ENCODE data around the gene SLC28A1. TPM values are rescaled to one million over a fixed set of nuclear protein-coding genes. Genes with fewer than 3 reads are reported as not detected.
"Not testable (repeated sequence)": the region's sequence is repeated elsewhere in the genome, so short reads cannot be mapped to it uniquely, and the experiment has no call there.

Gene SLC28A1
- total RNA-seq, 1 experiment from 2014 or later, result not detected

DNA sequence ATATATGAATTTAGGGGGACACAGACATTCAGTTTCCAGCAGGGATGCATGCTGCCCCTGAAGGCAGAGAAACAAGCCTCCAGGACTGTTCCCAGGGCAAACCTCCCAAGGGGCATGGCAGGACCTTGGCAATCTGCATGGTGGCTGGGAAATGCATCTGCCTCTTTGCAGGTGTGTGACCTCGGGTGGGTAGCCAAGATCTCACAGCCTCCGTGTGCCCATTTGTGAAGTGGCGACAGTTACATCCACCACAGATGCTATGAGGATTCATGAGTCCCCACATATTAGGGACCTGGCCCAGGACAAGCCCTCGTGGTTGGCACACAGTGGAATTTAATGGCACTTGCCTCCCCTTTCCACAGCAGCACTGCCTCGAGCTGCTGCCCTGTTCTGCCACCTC lies 29.9 kb downstream of the SLC28A1 start:
- Histone ChIP-seq H3K36me3 (no peaks in the 10 kb centered on the region), H3K9me3 (no peaks in the 10 kb centered on the region), H3K27me3 (no peaks in the 10 kb centered on the region), H3K4me3 (no peak overlapping the region)
- DNase-seq, result no peak

DNA sequence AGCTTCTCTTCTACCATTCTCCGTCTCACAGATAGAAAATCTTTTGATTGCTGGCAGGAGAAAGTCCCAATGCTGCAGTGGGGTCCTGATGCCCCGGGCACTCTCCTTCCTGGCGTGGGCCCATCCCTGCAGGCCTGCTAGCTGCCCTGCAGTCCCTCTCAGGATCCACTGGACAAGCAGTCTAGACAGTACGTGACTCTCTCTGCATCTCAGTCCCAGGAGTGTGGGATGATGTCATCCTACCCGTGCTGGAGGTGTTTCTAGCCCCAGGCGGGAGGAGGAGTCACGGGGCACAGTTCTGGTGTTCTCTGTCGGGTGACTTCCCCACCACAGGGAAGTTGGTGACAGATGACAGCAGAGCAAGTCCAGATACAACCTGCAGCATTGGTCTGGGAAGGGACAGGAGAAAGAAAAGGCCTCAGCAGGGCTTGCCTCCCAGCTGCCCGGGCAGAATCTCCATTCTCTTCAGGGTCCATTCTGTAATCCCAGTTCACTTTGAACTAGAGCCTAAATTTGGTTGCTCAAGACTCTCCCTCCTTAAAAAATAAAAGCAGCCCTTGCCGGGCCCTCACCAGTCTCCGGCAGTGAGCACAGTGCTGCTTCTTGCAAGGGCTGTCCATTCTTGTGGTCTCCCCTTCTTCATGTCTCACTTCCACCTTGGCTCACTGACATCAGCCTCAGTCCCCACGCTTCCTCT lies 30.6 kb downstream of the SLC28A1 start:
- no peaks in the 10 kb centered on the region for H3K27me3 ChIP-seq
- H3K4me3 ChIP-seq, result no peak overlapping the region
- DNase-seq, result peak; percentile 56
- H3K36me3 ChIP-seq, result no peaks in the 10 kb centered on the region
- no peaks in the 10 kb centered on the region for H3K9me3 ChIP-seq

DNA sequence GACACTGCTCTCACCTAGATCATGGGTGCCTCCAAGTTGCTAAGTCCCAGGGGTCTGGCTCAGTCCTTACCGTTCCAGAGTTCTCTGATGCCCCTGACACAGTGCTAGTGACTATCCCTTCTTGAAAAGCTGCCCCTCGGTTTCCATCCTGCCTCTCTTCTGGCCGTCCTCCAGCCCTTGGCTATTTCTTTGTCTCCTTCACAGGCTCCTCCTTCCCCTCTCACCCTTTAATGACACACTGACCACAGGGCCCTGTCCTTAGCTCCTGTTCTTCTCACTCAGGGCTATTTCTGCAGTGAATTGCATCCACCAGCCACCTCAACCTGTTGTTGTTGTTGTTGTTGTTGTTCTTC lies 31.1 kb downstream of the SLC28A1 start:
- no peak for DNase-seq
- Histone ChIP-seq H3K9me3 (no peaks in the 10 kb centered on the region), H3K4me3 (no peak overlapping the region), H3K36me3 (no peaks in the 10 kb centered on the region), H3K27me3 (no peaks in the 10 kb centered on the region)

DNA sequence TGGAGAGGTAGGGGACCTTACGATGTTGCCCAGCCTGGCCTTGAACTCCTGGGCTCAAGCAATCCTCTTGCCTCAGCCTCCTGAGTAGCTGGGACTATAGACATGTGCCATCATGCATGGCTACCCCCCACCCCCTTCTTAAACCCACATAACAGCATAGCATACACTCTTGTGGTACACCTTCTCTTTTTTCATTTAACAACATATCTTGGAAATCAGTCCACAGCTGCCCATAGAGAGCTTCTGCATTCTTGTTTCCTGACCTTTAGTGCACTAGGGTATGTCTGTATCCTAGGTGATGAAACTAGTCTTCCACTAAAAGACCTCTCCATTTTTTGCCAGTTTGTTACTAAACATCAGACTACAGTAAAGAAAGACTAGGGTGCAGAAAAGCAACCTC lies 33.0 kb downstream of the SLC28A1 start:
- Histone ChIP-seq H3K9me3 (no peaks in the 10 kb centered on the region), H3K4me3 (no peak overlapping the region)
- no peak for DNase-seq

DNA sequence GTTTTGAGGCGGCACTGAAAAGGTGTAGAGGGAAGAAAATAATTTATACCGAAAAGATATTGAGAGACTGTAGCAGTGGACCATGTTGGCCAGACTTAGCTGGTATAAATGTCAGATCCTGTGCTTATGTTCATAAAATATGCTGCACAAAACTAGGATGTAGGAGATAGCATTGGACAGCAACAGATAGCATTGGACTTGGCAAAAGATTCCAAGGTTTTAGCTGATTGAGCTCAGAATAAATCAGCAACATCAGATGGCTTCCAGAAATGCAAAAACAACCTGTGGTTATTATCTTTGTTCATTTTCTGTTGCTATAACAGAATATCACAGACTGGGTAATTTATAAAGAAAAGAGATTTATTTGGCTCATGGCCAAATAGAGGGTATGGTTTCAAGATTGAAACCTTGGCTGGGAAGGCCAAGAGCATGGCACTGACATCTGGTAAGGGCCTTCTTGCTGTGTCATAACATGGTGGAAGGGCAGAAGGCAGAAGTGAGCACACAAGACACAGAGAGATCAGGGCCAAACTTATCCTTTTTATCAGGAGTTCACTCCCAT lies 34.7 kb downstream of the SLC28A1 start:
- H3K4me3 ChIP-seq, result no peak overlapping the region
- H3K36me3 ChIP-seq, result no peaks in the 10 kb centered on the region
- H3K27me3 ChIP-seq, result no peaks in the 10 kb centered on the region
- no peak for DNase-seq
- H3K9me3 ChIP-seq, result no peaks in the 10 kb centered on the region

More for the DNA sequence above, 33.0 kb downstream of the SLC28A1 start:
- Histone ChIP-seq H3K36me3 (no peaks in the 10 kb centered on the region), H3K27me3 (no peaks in the 10 kb centered on the region)

DNA sequence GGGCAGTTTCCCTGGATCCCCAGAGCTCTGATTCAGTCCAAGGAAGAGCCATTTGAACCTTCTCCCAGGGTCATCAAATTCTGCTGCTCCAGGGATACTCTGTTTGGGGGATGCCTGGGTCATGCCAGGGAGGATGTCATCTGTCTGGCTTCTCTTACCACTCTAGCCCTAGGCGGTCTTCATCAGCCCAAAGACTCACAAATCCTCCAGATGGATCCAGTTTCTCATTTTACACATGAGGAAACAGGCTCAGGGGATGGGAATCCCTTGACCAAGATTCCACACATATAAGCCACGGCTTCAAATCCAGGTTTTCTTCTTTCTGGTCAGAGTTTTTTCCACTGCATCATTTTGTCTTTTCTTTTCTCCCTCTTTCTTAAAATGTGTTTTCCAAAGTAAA lies 36.7 kb downstream of the SLC28A1 start:
- H3K4me3 ChIP-seq, result no peak overlapping the region
- no peaks in the 10 kb centered on the region for H3K27me3 ChIP-seq
- H3K9me3 ChIP-seq, result no peaks in the 10 kb centered on the region
- peak; percentile 30 for DNase-seq
- H3K36me3 ChIP-seq, result no peaks in the 10 kb centered on the region

DNA sequence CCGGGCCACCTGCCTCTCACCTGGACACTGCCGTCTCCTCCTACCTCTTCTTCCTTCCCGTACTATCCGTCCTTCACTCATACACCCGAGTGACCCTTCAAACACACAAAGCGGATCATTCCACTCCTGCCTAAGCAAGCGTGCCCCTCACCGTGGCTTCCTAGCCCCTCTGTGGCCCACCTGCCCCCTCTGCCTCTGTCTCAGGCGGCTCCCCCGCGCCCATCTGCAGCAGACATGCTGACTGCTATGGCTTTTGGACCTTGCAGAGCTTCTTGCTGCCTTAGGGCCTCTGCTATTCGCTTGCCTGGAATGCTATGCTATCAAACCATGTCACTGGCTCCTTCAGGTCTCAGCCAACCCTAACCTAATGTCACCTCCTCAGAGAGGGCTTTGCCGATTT lies 38.1 kb downstream of the SLC28A1 start:
- Histone ChIP-seq H3K9me3 (no peaks in the 10 kb centered on the region), H3K4me3 (no peak overlapping the region), H3K36me3 (no peaks in the 10 kb centered on the region), H3K27me3 (no peaks in the 10 kb centered on the region)
- no peak for DNase-seq

DNA sequence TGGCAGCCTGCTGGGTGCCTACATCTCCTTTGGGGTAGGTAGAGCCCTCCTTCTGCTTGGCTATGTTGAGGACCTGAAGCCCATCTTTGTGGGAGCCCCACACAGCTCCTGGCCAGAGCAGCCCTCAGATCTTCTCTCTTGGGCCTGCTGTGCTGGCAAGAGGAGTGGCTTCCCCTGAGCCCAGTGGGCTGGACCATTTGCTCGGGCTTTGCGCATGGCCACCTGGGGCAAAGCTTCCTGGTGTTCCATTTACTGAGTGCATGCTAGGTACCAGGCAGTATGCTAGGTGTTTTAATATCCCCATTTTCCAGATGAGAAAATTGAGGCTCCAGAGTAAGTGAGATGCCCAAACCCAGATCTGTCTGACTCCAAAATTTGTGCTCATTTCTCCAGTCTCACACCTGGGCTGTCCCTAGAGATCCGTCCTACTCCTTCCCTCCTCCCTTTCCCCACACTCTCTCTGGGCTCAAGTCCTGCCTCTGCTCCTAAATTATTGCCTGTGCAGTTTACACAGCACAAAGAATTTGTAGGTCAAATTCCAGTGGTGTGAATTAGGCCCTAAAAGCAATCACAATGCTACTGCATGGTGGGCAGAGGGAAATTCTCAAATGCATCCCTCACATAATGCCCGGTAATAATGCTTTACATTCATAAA lies 39.7 kb downstream of the SLC28A1 start:
- no peaks in the 10 kb centered on the region for H3K36me3 ChIP-seq
- no peak overlapping the region for H3K4me3 ChIP-seq
- DNase-seq, result no peak
- no peaks in the 10 kb centered on the region for H3K27me3 ChIP-seq
- no peaks in the 10 kb centered on the region for H3K9me3 ChIP-seq

DNA sequence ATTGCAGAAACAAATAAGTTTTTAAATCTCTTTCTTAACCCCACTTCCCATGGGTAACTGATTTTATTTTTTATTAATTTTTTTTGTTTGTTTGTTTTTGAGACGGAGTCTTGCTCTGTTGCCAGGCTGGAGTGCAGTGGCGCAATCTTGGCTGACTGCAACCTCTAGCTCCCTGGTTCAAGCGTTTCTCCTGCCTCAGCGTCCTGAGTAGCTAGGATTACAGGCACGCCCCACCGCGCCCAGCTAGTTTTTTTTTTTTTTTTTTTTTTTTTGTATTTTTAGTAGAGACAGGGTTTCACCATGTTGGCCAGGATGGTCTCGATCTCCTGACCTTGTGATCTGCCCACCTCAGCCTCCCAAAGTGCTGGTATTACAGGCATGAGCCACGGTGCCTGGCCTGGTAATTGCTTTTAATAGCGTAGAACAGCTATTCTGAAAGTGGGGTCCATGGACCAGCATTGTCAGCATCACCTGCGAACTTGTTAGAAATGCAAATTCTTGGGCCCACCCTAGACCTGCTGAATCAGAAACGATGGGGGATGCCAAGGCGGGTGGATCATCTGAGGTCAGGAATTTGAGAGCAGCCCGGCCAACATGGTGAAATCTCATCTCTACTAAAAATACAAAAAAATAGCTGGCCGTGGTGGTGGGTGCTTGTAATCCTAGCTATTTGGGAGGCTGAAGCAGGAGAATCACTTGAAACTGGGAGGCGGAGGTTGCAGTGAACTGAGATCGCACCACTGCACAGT lies 40.5 kb downstream of the SLC28A1 start:
- DNase-seq, H3K36me3 ChIP-seq: not testable (repeated sequence)

DNA sequence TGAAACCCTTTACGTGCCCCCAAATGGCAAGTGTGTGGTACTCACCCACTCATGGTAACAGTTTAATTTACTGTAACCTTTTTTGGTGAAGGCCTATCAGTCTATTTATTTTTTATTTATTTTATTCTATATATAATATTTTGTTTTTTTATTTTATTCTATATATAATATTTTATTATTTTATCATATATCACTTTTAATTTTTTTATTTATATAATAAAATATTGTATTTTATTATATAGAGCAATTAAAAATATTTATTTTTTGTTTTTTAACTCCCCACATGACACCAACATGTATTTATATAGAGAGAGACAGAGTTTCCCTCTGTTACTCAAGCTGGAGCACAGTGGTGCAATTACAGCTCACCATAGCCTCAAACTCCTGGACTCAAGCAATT lies 41.4 kb downstream of the SLC28A1 start:
- H3K36me3 ChIP-seq, result no peaks in the 10 kb centered on the region
- DNase-seq, result no peak
- H3K4me3 ChIP-seq, result no peak overlapping the region
- no peaks in the 10 kb centered on the region for H3K27me3 ChIP-seq
- no peaks in the 10 kb centered on the region for H3K9me3 ChIP-seq

More for the DNA sequence above, 40.5 kb downstream of the SLC28A1 start:
- not testable (repeated sequence) for H3K9me3 ChIP-seq, H3K27me3 ChIP-seq, H3K4me3 ChIP-seq

DNA sequence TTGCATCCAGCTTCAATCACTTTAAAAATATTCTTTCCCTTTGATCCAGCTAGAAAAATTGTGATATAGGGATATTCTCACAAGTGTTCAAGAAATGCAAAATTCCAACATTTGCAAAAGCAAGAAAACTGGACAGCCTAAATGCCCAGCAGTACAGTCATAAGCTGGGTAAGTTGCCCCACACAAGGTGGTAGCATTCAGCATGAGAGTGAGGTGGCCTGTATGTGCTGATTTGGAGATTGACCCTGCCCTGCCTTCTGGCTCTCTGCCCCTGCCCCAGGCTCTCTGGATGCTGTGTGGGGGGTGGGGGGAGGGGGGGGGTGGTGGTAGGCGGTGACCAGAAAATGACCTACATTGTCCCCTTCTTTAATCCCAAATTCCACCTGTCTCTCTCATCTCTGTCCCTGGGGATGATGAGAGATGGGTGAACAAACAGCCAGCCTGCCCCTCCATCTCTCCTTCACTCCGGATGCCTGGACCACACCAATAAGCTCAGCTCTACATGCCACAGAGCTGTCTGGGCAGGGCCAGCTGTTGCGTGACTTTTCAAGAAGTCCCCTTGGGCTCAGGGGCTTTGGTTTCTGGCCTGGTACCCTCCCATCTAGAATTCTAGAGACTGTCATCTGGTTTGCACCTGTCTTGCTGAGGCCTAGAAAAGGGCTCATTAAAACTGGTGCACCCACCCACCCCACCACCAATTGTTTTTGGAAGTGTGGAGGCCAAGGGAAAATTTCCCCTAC lies 42.2 kb downstream of the SLC28A1 start:
- Histone ChIP-seq H3K4me3 (no peak overlapping the region), H3K27me3 (no peaks in the 10 kb centered on the region), H3K9me3 (no peaks in the 10 kb centered on the region), H3K36me3 (no peaks in the 10 kb centered on the region)
- no peak for DNase-seq

DNA sequence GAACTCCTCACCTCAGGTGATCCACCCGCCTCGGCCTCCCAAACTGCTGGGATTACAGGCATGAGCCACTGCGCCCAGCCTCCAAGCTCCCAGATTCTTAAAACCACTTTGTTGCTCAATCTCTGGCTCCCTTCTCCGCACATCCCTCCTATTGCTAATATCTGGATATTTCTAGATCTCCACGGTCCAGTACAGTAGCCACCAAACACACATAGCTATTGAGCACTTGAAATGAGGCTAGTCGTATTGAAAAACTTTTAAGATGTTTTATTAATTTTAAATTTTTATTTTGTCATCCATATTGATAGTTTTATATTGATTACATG lies 44.3 kb downstream of the SLC28A1 start:
- H3K27me3 ChIP-seq, result no peaks in the 10 kb centered on the region
- H3K36me3 ChIP-seq, result no peaks in the 10 kb centered on the region
- H3K4me3 ChIP-seq, result no peak overlapping the region
- H3K9me3 ChIP-seq, result no peaks in the 10 kb centered on the region
- no peak for DNase-seq

DNA sequence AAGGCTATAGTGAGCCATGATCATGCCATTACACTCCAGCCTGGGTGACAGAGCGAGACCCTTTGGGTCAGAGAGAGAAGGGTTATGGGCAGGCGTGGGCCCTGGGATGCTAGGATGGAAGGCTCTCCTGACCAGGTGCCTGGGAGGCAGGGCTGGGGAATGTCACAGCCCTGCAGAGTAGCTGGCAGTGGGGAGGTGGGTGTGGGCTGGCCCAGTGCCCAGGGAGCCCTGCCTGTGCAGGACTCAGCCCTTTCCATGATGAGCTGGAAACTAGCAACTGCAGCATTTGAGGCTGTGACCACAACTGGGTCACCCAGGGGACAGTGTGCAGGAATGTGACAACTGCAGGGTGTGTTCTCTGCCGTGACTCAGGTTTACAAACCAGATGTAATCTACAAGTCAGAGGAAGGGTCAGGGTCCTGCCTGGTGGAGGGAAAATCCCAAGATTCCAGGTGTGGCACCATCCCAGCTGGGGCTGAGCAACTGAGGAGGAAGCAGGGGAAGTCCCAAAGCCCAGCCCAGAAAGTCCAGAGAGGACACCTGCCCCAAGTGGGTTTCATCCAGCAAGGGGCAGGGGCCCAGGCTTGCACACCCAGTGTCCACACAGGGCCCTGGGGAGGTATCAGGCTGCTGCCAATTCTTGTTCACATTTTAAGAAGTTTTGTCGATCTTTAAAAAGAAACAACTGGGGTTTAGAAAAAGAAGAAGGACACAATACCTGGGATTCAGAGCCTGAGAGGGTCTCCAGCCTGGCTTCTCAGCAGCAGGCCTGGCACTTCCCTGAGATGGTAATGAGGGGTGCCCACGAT lies 45.5 kb downstream of the SLC28A1 start:
- no peaks in the 10 kb centered on the region for H3K36me3 ChIP-seq
- no peaks in the 10 kb centered on the region for H3K27me3 ChIP-seq
- H3K9me3 ChIP-seq, result no peaks in the 10 kb centered on the region
- H3K4me3 ChIP-seq, result no peak overlapping the region
- no peak for DNase-seq

DNA sequence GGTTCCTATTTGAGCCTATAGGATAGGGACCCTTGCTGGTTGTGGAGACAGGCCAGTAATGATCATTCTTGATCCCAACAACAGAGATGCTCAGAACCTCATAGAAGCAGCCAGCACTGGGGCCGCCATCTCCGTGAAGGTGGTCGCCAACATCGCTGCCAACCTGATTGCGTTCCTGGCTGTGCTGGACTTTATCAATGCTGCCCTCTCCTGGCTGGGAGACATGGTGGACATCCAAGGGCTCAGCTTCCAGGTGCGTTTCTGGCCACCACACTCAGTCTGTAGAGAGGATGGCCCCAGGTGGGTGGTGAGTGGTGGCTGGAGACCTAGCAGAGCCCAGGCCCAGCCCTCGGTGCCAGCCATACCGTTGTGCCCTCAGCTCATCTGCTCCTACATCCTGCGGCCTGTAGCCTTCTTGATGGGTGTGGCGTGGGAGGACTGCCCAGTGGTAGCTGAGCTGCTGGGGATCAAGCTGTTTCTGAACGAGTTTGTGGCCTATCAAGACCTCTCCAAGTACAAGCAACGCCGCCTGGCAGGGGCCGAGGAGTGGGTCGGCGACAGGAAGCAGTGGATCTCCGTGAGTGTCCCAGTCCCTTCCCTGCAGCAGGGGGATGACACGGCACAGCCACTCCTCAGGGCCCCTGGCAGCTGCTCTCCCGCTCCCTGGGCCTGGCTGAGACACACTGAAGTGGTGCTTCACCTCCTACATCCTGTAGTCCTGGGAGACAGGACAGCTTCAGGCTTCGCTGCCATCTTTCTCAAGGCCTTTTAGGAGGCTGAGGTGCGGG lies 50.7 kb downstream of the SLC28A1 start:
- DNase-seq, result no peak
- H3K9me3 ChIP-seq, result no peaks in the 10 kb centered on the region
- H3K4me3 ChIP-seq, result no peak overlapping the region
- H3K27me3 ChIP-seq, result no peaks in the 10 kb centered on the region
- H3K36me3 ChIP-seq, result no peaks in the 10 kb centered on the region

DNA sequence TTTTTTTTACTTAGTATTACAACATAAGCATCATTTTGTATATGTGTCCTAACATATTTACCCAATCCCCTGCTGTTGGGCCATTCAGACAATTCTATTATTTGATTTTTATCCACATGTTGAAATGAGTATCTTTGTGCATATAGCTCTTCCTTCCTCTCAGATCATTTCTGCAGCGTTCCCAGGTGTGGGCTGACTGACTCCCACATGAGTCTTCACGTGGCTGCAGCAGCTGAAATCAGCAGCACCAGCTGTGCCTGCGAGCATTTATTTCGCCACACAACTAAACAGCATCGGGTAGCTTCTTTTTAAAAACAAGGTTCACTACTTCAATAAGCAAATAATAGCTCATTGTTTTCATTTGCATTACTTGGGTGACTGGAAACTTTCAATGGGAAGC lies 52.7 kb downstream of the SLC28A1 start:
- no peaks in the 10 kb centered on the region for H3K9me3 ChIP-seq
- H3K4me3 ChIP-seq, result no peak overlapping the region
- no peak for DNase-seq
- no peaks in the 10 kb centered on the region for H3K36me3 ChIP-seq
- no peaks in the 10 kb centered on the region for H3K27me3 ChIP-seq

DNA sequence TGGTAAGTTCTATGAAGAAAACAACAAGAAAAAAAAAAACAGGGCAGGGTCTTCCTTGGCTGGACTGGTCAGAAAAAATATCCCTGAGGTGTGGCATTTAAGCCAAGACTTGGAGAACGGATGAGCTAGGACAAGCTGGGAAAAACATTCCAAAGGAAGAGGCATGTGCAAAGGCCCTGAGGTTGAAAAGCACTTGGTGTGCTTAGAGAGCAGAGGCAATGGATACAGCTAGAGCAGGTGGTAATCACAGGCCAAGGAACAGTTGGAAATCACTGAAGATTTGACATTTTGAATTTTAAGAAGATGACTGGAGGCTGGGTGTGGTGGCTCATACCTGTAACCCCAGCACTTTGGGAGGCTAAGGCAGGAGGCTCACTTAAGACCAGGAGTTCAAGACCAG lies 54.3 kb downstream of the SLC28A1 start:
- H3K27me3 ChIP-seq, result no peaks in the 10 kb centered on the region
- H3K36me3 ChIP-seq, result no peaks in the 10 kb centered on the region
- no peak for DNase-seq
- H3K4me3 ChIP-seq, result no peak overlapping the region
- no peaks in the 10 kb centered on the region for H3K9me3 ChIP-seq

All from MG63 (cell line).